WTC11 (cell line): Measurements from ENCODE around the gene CYP27B1.

Source experiments
- HMGA2 ChIP-seq: fragments of 250-450 bp; sonication (Bioruptor Pico); IDR thresholded peaks from 2 replicates; pipeline ENCODE4 v1.4.0; 2021; ENCODE audit warnings: mild to moderate bottlenecking, moderate library complexity
- IRF2 ChIP-seq: sonication (generic); formaldehyde crosslinking; IDR thresholded peaks from 2 replicates; pipeline ENCODE4 v1.8.0; 2022; ENCODE audit warnings: low read depth, missing genetic modification reagents, borderline replicate concordance
- PREB ChIP-seq: sonication (generic); formaldehyde crosslinking; IDR thresholded peaks from 2 replicates; pipeline ENCODE4 v1.8.1; 2022; ENCODE audit warnings: mild to moderate bottlenecking, missing genetic modification reagents, moderate library complexity, borderline replicate concordance
- SP1 ChIP-seq: sonication (generic); formaldehyde crosslinking; conservative IDR thresholded peaks from 2 replicates; pipeline ENCODE4 v1.8.1; 2022; ENCODE audit warnings: missing genetic modification reagents
- TCF7 ChIP-seq: sonication (generic); formaldehyde crosslinking; IDR thresholded peaks from 2 replicates; pipeline ENCODE4 v1.8.0; 2022; ENCODE audit warnings: mild to moderate bottlenecking, low read depth, missing genetic modification reagents, moderate library complexity
- TEAD4 ChIP-seq: sonication (generic); formaldehyde crosslinking; IDR thresholded peaks from 2 replicates; pipeline ENCODE4 v1.8.0; 2022; ENCODE audit warnings: mild to moderate bottlenecking, missing genetic modification reagents
- ZNF232 ChIP-seq: sonication (generic); formaldehyde crosslinking; IDR thresholded peaks from 2 replicates; pipeline ENCODE4 v1.8.0; 2022; ENCODE audit warnings: mild to moderate bottlenecking, missing genetic modification reagents
- ZNF423 ChIP-seq: fragments of 250-450 bp; sonication (Bioruptor Pico); IDR thresholded peaks from 2 replicates; pipeline ENCODE4 v2.1.2; 2022; ENCODE audit warnings: mild to moderate bottlenecking, moderate library complexity
- ZNF512 ChIP-seq: sonication (generic); formaldehyde crosslinking; IDR thresholded peaks from 2 replicates; pipeline ENCODE4 v1.8.1; 2022; ENCODE audit warnings: missing genetic modification reagents, borderline replicate concordance
- TF ChIP-seq, protein P1 (sequence below): fragments of 200-600 bp; IDR thresholded peaks from 2 replicates; pipeline ENCODE4 v1.8.0; 2022; ENCODE audit warnings: antibody characterized with exemption
- TF ChIP-seq, protein P2 (sequence below): sonication (generic); formaldehyde crosslinking; IDR thresholded peaks from 2 replicates; pipeline ENCODE4 v1.8.1; 2022; ENCODE audit warnings: low read depth, mild to moderate bottlenecking, moderate library complexity, missing genetic modification reagents, borderline replicate concordance
- TF ChIP-seq, protein P3 (sequence below): sonication (generic); formaldehyde crosslinking; conservative IDR thresholded peaks from 2 replicates; pipeline ENCODE4 v1.8.1; 2022; ENCODE audit warnings: mild to moderate bottlenecking, missing genetic modification reagents

GRCh38 chr12:57713209-57713608, 53.7 kb downstream of the CYP27B1 start:
- TF ChIP-seq ZNF423 (CRISPR knock-in tag): no peak
- TF ChIP-seq, protein P1, sequence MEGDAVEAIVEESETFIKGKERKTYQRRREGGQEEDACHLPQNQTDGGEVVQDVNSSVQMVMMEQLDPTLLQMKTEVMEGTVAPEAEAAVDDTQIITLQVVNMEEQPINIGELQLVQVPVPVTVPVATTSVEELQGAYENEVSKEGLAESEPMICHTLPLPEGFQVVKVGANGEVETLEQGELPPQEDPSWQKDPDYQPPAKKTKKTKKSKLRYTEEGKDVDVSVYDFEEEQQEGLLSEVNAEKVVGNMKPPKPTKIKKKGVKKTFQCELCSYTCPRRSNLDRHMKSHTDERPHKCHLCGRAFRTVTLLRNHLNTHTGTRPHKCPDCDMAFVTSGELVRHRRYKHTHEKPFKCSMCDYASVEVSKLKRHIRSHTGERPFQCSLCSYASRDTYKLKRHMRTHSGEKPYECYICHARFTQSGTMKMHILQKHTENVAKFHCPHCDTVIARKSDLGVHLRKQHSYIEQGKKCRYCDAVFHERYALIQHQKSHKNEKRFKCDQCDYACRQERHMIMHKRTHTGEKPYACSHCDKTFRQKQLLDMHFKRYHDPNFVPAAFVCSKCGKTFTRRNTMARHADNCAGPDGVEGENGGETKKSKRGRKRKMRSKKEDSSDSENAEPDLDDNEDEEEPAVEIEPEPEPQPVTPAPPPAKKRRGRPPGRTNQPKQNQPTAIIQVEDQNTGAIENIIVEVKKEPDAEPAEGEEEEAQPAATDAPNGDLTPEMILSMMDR: no peak
- TF ChIP-seq, protein P2, sequence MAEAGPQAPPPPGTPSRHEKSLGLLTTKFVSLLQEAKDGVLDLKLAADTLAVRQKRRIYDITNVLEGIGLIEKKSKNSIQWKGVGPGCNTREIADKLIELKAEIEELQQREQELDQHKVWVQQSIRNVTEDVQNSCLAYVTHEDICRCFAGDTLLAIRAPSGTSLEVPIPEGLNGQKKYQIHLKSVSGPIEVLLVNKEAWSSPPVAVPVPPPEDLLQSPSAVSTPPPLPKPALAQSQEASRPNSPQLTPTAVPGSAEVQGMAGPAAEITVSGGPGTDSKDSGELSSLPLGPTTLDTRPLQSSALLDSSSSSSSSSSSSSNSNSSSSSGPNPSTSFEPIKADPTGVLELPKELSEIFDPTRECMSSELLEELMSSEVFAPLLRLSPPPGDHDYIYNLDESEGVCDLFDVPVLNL (CRISPR knock-in tag): no peak
- TF ChIP-seq TEAD4 (CRISPR knock-in tag): no peak
- no peak for TF ChIP-seq ZNF232 (CRISPR knock-in tag)
- TF ChIP-seq, protein P3, sequence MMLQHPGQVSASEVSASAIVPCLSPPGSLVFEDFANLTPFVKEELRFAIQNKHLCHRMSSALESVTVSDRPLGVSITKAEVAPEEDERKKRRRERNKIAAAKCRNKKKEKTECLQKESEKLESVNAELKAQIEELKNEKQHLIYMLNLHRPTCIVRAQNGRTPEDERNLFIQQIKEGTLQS: no peak
- no peak for TF ChIP-seq TCF7 (CRISPR knock-in tag)
- no peak for TF ChIP-seq PREB (CRISPR knock-in tag)
- TF ChIP-seq HMGA2: no peak
- TF ChIP-seq ZNF512 (CRISPR knock-in tag): no peak
- no peak for TF ChIP-seq SP1 (CRISPR knock-in tag)
- TF ChIP-seq IRF2: no peak
